IMR-90 (cell line): Measurements from ENCODE around the gene YPEL2. TPM values are rescaled to one million over a fixed set of nuclear protein-coding genes. Genes with fewer than 3 reads are reported as not detected.

Source experiments
- ATAC-seq: fragments of 200-7000 bp; cut with Tn5 transposase; 2 replicates; pipeline ENCODE4 v1.9.1; 2020; ENCODE audit warnings: low read depth, mild to moderate bottlenecking, moderate library complexity
- BruUV-seq: library from RNA; stranded (reverse); fragments of 400-500 nt; replicated peaks from 2 replicates; lab custom pipeline; 2021; lab: Mats Ljungman, UMichigan
- CTCF ChIA-PET: fragments of 300-600 bp; formaldehyde crosslinking; extraction: SDS; loops from one replicate; lab custom pipeline; 2021; ENCODE audit warnings: antibody characterized with exemption; lab: Yijun Ruan, JAX
- POLR2A ChIA-PET: fragments of 300-600 bp; sonication (Branson Sonifier 250); formaldehyde crosslinking; loops from one replicate; lab custom pipeline; 2022; ENCODE audit warnings: antibody characterized with exemption; ENCODE audit not compliant: unreplicated experiment; lab: Charles Lee
- DNase-seq: peaks from one replicate; pipeline ENCODE4 v3.0.0; 2013
- H2AFZ ChIP-seq: replicated peaks from 2 replicates; pipeline ENCODE3; 2013; ENCODE audit warnings: low read length, mild to moderate bottlenecking; ENCODE audit not compliant: poor library complexity
- H2AK5ac ChIP-seq: 2 replicates; pipeline ENCODE4 v1.6.1; 2013; ENCODE audit warnings: low read depth, low read length, inconsistent platforms
- H2AK9ac ChIP-seq: replicated peaks from 2 replicates; pipeline ENCODE3; 2013; ENCODE audit warnings: mild to moderate bottlenecking, low read depth, low read length, moderate library complexity; ENCODE audit not compliant: poor library complexity
- H2BK120ac ChIP-seq: 2 replicates; pipeline ENCODE4 v1.6.1; 2013; ENCODE audit warnings: low read depth, low read length, inconsistent platforms
- H2BK15ac ChIP-seq: 3 replicates; pipeline ENCODE4 v1.6.1; 2013; ENCODE audit warnings: low read depth, low read length, inconsistent platforms
- H2BK20ac ChIP-seq: 2 replicates; pipeline ENCODE4 v1.6.1; 2013; ENCODE audit warnings: low read depth, mild to moderate bottlenecking, inconsistent platforms, low read length, moderate library complexity
- H2BK5ac ChIP-seq: 2 replicates; pipeline ENCODE4 v1.6.1; 2013; ENCODE audit warnings: mild to moderate bottlenecking, low read depth, low read length, inconsistent platforms; ENCODE audit not compliant: poor library complexity, severe bottlenecking
- H3K14ac ChIP-seq: replicated peaks from 2 replicates; pipeline ENCODE4 v1.6.1; 2013; ENCODE audit warnings: low read depth, low read length, inconsistent platforms
- H3K18ac ChIP-seq: 2 replicates; pipeline ENCODE4 v1.6.1; 2013; ENCODE audit warnings: low read depth, low read length, control low read depth
- H3K23ac ChIP-seq: 2 replicates; pipeline ENCODE4 v1.6.1; 2013; ENCODE audit warnings: low read depth, low read length, inconsistent platforms
- H3K27ac ChIP-seq: 2 replicates; pipeline ENCODE4 v1.5.1; 2013; ENCODE audit warnings: mild to moderate bottlenecking, control low read depth, low read length; ENCODE audit not compliant: insufficient read depth
- H3K27me3 ChIP-seq: 2 replicates; pipeline ENCODE4 v1.6.1; 2013; ENCODE audit warnings: low read length; ENCODE audit not compliant: control insufficient read depth, insufficient read depth
- H3K36me3 ChIP-seq: 2 replicates; pipeline ENCODE4 v1.6.1; 2013; ENCODE audit warnings: low read length, mixed read lengths; ENCODE audit not compliant: control insufficient read depth, insufficient read depth
- H3K4ac ChIP-seq: 2 replicates; pipeline ENCODE4 v1.6.1; 2013; ENCODE audit warnings: low read depth, low read length, inconsistent platforms
- H3K4me1 ChIP-seq: 2 replicates; pipeline ENCODE4 v1.6.1; 2013; ENCODE audit warnings: low read length, mixed read lengths; ENCODE audit not compliant: control insufficient read depth, insufficient read depth
- H3K4me2 ChIP-seq: 2 replicates; pipeline ENCODE4 v1.6.1; 2013; ENCODE audit warnings: low read depth, mild to moderate bottlenecking, control low read depth, low read length, moderate library complexity
- H3K4me3 ChIP-seq: 2 replicates; pipeline ENCODE4 v1.5.1; 2013; ENCODE audit warnings: low read depth, mild to moderate bottlenecking, control low read depth, low read length, moderate library complexity; ENCODE audit not compliant: insufficient read depth
- H3K56ac ChIP-seq: 2 replicates; pipeline ENCODE4 v1.6.1; 2013; ENCODE audit warnings: low read length, inconsistent platforms; ENCODE audit not compliant: insufficient read depth; ENCODE audit errors: extremely low read depth
- H3K79me1 ChIP-seq, 2 experiments: 2 replicates each; pipeline ENCODE4 v1.6.1; 2013; ENCODE audit warnings: low read length in 2 of 2, inconsistent platforms in 1 of 2, low read depth in 1 of 2
- H3K9ac ChIP-seq: 2 replicates; pipeline ENCODE4 v1.6.1; 2013; ENCODE audit warnings: low read depth, low read length, control low read depth
- H3K9me1 ChIP-seq: 2 replicates; pipeline ENCODE4 v1.6.1; 2013; ENCODE audit warnings: low read length, inconsistent platforms; ENCODE audit not compliant: insufficient read depth
- H3K9me3 ChIP-seq: 2 replicates; pipeline ENCODE4 v1.6.1; 2013; ENCODE audit warnings: low read length; ENCODE audit not compliant: control insufficient read depth, insufficient read depth
- H4K20me1 ChIP-seq: 2 replicates; pipeline ENCODE4 v1.6.1; 2013; ENCODE audit warnings: low read length, inconsistent platforms; ENCODE audit not compliant: insufficient read depth
- H4K5ac ChIP-seq: 2 replicates; pipeline ENCODE4 v1.6.1; 2013; ENCODE audit warnings: mild to moderate bottlenecking, low read depth, low read length, control low read depth
- H4K8ac ChIP-seq, 2 experiments: 2 replicates each; pipeline ENCODE4 v1.6.1; 2013; ENCODE audit warnings: low read depth in 2 of 2, low read length in 2 of 2, control low read depth in 1 of 2, inconsistent platforms in 1 of 2
- H4K91ac ChIP-seq: 2 replicates; pipeline ENCODE4 v1.6.1; 2013; ENCODE audit warnings: low read depth, low read length, inconsistent platforms; ENCODE audit not compliant: insufficient read depth
- POLR2A ChIP-seq: IDR thresholded peaks from 2 replicates; pipeline ENCODE4 v1.6.1; 2012; ENCODE audit warnings: mild to moderate bottlenecking, low read depth, low read length
- WGBS, 2 experiments: methylation state at CpG; one replicate each; pipeline versions ENCODE4 v1.1.5 to v1.1.7; 2013; ENCODE audit warnings: missing lambda C conversion rate in 2 of 2; ENCODE audit not compliant: insufficient read length in 1 of 2; ENCODE audit errors: extremely low coverage in 2 of 2; 5-methylcytosine and 5-hydroxymethylcytosine counted together
- dilution Hi-C: fragments of 300-500 bp; cut with HindIII; formaldehyde crosslinking; loops from one replicate; pipeline ENCODE4 v1.14.3; 2018; ENCODE audit warnings: low sequenced_read_pairs; ENCODE audit not compliant: unreplicated experiment
- in situ Hi-C: fragments of 300-500 bp; cut with MboI; formaldehyde crosslinking; loops from 3 replicates; pipeline ENCODE4 v1.14.3; 2019; ENCODE audit warnings: low sequenced_read_pairs, inconsistent platforms, mixed read lengths
- intact Hi-C: fragments of 100-400 bp; cut with micrococcal nuclease; formaldehyde crosslinking; loops from 2 replicates; pipeline ENCODE4 v1.10.0; 2022
- polyA plus RNA-seq, 3 experiments: library from polyadenylated mRNA; depleted of rRNA; stranded (reverse); fragments of >200 nt; gene quantifications; 2 replicates each; pipeline ENCODE4 v1.2.3, GENCODE V29; 2012; ENCODE audit warnings: low replicate concordance in 1 of 3
- total RNA-seq: library from RNA; depleted of rRNA; stranded (reverse); fragments of >200 nt; gene quantifications from 2 replicates; pipeline ENCODE4 v1.2.3, GENCODE V29; 2012

Gene YPEL2
- total and polyA plus RNA-seq, 2 of the 4 experiments (the other 2 are of a cell fraction): 2.3 to 3.4 TPM

GRCh38 chr17:59376506-59376905 lies 45.1 kb downstream of the YPEL2 start:
- Histone ChIP-seq H3K36me3 (no peaks in the 10 kb centered on the region), H4K20me1 (no peaks in the 10 kb centered on the region), H4K8ac (no peak overlapping the region), H3K9ac (no peak overlapping the region), H3K9me1 (peaks cover 9% of the 10 kb centered on the region), H2BK15ac (no peak overlapping the region), H4K91ac (no peak overlapping the region), H3K4me3 (no peak overlapping the region), H2AK5ac (no peak overlapping the region), H2BK5ac (no peak overlapping the region), H3K27me3 (no peaks in the 10 kb centered on the region), H3K14ac (no peak overlapping the region), H3K4me2 (no peak overlapping the region), H4K5ac (no peak overlapping the region), H2AK9ac (no peak overlapping the region), H3K27ac (no peak overlapping the region), H3K9me3 (no peaks in the 10 kb centered on the region), H2BK120ac (no peak overlapping the region), H3K79me1 (peaks cover 0 to 14% of the 10 kb centered on the region in 2 experiments; a peak in 1 of 4 replicates), H3K56ac (no peak overlapping the region), H3K4me1 (peaks cover 13% of the 10 kb centered on the region), H3K4ac (no peak overlapping the region), H3K23ac (no peak overlapping the region), H2BK20ac (no peak overlapping the region), H2AFZ (no peak overlapping the region), H3K18ac (no peak overlapping the region)
- DNase-seq: no peak
- in situ Hi-C loops (no loop called here), dilution Hi-C loops (no loop called here), intact Hi-C loops (no loop called here)
- BruUV-seq: no TSS peak
- no peak for TF ChIP-seq POLR2A
- ATAC-seq: no peak
- CTCF ChIA-PET: no interaction called here
- no CpG with 5 or more reads among the region's 5 CpGs for WGBS, 2 experiments
- POLR2A ChIA-PET: no interaction called here
